ENCODE measurements around the gene DIAPH1.

DIAPH1 gene

DNA sequence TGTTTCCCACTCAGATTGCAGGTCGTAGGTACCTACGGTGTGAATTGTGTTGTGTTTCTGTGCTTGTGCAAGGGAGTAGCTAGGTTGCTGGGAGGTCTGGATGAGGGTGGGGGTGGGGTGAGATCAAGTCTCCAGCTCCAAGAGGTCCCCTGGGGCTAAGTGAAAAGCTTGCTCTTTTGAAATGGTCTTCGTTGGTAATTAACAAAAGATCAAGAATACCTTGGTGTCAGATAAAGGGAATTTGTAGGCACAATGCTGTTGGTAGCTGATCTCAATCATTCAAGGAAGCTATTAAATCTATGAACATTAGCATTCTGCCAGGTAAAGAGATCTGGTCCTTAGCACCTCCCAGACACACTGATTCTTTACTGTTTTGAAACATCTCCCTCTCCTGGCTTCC, 134.9 kb downstream of the DIAPH1 start:
- DNase-seq (ENCODE audit: low spot score): no peak

DNA sequence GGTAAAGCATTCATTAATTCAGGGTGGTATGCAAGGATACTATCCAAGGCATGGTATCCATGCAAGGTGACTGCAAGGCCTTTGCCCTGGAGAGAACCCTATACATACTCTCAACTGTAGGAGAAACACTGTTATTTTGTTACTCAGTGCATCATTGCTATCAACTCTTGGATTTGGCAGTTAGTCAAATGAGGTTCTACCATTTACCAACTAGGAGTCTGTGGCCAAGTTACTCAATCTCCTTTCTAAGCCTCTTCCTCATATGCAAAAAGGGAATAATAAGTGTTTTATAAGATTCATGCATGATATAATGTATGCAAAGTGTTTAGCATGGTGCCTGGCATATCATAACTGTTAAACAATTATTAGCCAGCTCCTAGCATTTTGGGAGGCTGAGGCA, 139.0 kb downstream of the DIAPH1 start:
- DNase-seq (ENCODE audit: low spot score): no peak

DNA sequence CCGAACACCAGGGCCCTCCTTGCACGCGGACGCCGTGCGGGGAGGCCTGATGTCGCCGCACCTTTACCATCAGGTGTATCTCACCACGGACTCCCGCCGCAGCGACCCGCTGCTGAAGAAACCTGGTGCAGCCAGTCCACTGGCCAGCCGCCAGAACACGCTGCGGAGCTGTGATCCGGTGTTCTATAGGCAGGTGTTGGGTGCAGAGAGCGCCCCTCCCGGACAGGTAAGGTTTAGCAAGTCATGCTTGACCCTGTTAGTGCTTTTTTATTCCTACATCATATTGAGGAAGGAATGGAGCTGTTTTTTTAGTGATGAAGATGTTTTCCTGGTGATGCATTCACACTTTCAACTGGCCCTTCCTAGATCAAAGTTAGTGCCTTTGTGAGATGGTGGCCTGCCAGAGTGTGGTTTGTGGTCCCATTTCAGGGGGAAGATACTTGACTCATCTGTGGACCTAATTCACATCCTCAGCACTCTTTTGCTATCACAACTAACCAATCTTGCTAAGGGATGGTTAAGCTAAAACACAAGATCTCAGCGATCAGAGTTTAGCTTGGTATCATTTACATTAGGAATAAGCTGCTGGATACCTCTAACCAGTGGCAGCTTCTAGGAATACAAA, 140.4 kb downstream of the DIAPH1 start:
- DNase-seq (ENCODE audit: low spot score): no peak

DNA sequence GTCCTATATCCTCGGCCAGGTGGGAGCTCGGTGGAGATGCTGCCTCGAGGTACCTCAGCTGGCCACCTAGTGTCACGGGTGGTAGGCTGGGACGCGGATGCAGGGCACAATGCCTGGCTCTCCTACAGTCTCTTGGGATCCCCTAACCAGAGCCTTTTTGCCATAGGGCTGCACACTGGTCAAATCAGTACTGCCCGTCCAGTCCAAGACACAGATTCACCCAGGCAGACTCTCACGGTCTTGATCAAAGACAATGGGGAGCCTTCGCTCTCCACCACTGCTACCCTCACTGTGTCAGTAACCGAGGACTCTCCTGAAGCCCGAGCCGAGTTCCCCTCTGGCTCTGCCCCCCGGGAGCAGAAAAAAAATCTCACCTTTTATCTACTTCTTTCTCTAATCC, 141.0 kb downstream of the DIAPH1 start:
- DNase-seq (ENCODE audit: low spot score): no peak

DNA sequence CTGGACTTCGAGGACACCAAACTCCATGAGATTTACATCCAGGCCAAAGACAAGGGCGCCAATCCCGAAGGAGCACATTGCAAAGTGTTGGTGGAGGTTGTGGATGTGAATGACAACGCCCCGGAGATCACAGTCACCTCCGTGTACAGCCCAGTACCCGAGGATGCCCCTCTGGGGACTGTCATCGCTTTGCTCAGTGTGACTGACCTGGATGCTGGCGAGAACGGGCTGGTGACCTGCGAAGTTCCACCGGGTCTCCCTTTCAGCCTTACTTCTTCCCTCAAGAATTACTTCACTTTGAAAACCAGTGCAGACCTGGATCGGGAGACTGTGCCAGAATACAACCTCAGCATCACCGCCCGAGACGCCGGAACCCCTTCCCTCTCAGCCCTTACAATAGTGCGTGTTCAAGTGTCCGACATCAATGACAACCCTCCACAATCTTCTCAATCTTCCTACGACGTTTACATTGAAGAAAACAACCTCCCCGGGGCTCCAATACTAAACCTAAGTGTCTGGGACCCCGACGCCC, 141.7 kb downstream of the DIAPH1 start:
- DNase-seq (ENCODE audit: low spot score): no peak

DNA sequence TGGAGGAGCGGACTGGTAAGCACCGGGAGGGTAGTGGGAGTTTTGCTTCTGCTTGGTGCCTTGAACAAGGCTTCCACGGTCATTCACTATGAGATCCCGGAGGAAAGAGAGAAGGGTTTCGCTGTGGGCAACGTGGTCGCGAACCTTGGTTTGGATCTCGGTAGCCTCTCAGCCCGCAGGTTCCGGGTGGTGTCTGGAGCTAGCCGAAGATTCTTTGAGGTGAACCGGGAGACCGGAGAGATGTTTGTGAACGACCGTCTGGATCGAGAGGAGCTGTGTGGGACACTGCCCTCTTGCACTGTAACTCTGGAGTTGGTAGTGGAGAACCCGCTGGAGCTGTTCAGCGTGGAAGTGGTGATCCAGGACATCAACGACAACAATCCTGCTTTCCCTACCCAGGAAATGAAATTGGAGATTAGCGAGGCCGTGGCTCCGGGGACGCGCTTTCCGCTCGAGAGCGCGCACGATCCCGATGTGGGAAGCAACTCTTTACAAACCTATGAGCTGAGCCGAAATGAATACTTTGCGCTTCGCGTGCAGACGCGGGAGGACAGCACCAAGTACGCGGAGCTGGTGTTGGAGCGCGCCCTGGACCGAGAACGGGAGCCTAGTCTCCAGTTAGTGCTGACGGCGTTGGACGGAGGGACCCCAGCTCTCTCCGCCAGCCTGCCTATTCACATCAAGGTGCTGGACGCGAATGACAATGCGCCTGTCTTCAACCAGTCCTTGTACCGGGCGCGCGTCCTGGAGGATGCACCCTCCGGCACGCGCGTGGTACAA, 142.5 kb downstream of the DIAPH1 start:
- DNase-seq (ENCODE audit: low spot score): no peak

DNA sequence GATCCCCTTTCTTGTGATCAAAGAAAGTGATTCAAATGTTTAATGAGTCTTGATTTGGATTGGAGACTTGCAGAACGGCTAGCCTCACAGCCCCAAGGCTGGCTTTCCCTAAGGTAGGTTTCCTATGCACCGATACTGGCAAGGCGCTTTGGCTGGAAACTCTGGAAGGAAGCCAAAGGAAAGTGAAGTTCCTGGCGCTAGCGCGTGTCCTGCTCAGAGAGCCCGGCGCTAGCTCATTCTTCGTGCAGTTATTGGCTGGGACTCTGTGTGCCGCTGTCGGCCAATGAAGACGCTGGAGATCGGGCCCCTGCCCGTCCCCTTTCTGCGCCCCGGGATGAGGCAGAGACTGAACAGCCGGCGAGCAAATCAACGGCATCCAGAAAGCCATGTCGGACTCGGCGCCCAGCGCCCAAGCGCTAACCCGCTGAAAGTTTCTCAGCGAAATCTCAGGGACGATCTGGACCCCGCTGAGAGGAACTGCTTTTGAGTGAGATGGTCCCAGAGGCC, 143.1 kb downstream of the DIAPH1 start, which contains the start of gene PCDHGC3:
PCDHGC3 (plus strand) TSS at position 342 of the 507 bp plus-strand sequence; CDS start at position 493, 151 bp downstream.
- DNase-seq (ENCODE audit: low spot score): peak; percentile 85

DNA sequence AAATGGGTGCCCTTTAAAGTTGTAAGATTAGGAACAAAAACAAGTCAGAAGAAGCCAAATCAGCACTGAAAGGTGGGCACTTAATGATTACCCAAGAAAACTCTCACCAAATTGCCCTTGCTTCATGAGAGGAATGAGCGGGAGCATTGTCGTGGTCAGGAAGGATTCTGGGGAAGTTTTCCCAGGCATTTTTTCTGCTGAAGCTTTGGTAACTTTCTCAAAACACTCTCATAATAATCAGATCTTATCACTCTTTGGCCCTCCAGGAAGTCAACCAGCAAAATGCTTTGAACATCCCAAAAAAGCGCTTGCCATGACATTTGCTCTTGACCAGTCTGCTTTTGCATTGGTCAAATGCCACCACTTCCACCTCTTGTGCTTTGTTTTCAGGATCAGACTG, 153.4 kb downstream of the DIAPH1 start:
- no peak for DNase-seq (ENCODE audit: low spot score)

All from putamen (tissue), 1 donor.